ENCODE data around the gene PCA3. TPM values are rescaled to one million over a fixed set of nuclear protein-coding genes. Genes with fewer than 3 reads are reported as not detected.

Gene PCA3
- total RNA-seq, 1 experiment from 2014 or later = not detected

DNA sequence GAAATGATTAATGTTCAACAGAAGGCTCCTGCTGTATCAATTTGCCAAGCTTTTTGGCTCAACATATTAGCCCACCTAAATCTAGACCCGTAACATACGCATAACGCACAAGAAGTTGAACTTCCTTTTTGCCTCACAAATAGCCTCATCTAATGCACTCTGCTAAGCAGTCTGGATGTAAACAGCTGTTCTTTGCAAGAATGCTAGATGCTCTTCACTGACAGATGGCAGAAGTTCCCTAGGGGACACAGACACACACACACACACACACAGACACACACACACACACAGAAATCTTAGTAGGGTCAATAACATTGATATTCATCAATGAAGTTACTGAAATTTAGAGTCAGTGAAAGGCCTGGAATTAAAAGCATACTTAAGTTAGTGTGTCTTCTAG lies 13.2 kb upstream of the PCA3 start:
- H3K9me3 ChIP-seq (ENCODE audit: control insufficient read depth, insufficient read depth, low read depth, low read length) = no peaks in the 10 kb centered on the region
- ChIA-PET POLR2A (no interaction called here), CTCF (no interaction called here)
- no peak overlapping the region for H3K27ac ChIP-seq (ENCODE audit: low read length)
- no TSS peak for BruUV-seq (replicated peaks)
- no peaks in the 10 kb centered on the region for H3K36me3 ChIP-seq (ENCODE audit: control insufficient read depth, insufficient read depth, low read length)
- in situ Hi-C loops (cut with HindIII; ENCODE audit: low pct_unique_long_range_greater_than_20kb, low sequenced_read_pairs) (no loop called here), intact Hi-C loops (cut with micrococcal nuclease; ENCODE audit: unreplicated experiment) (no loop called here)
- TF ChIP-seq CTCF (IDR thresholded peaks at IDR 0.05) (no peak), SIN3A (IDR thresholded peaks at IDR 0.05; ENCODE audit: borderline replicate concordance, insufficient read depth, low read depth, low read length) (no peak), TCF7L2 (IDR thresholded peaks at IDR 0.05; ENCODE audit: low read depth, low read length) (no peak), POLR2AphosphoS5 (IDR thresholded peaks at IDR 0.05; ENCODE audit: low read depth, low read length) (no peak)
- TF ChIP-seq, protein P1, sequence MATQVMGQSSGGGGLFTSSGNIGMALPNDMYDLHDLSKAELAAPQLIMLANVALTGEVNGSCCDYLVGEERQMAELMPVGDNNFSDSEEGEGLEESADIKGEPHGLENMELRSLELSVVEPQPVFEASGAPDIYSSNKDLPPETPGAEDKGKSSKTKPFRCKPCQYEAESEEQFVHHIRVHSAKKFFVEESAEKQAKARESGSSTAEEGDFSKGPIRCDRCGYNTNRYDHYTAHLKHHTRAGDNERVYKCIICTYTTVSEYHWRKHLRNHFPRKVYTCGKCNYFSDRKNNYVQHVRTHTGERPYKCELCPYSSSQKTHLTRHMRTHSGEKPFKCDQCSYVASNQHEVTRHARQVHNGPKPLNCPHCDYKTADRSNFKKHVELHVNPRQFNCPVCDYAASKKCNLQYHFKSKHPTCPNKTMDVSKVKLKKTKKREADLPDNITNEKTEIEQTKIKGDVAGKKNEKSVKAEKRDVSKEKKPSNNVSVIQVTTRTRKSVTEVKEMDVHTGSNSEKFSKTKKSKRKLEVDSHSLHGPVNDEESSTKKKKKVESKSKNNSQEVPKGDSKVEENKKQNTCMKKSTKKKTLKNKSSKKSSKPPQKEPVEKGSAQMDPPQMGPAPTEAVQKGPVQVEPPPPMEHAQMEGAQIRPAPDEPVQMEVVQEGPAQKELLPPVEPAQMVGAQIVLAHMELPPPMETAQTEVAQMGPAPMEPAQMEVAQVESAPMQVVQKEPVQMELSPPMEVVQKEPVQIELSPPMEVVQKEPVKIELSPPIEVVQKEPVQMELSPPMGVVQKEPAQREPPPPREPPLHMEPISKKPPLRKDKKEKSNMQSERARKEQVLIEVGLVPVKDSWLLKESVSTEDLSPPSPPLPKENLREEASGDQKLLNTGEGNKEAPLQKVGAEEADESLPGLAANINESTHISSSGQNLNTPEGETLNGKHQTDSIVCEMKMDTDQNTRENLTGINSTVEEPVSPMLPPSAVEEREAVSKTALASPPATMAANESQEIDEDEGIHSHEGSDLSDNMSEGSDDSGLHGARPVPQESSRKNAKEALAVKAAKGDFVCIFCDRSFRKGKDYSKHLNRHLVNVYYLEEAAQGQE (IDR thresholded peaks at IDR 0.05; ENCODE audit: insufficient read depth in 1 of 2, low read depth in 2 of 2, low read length in 1 of 2) = no peak
- no peaks in the 10 kb centered on the region for H3K4me1 ChIP-seq (ENCODE audit: control insufficient read depth, insufficient read depth, low read length)
- no peaks in the 10 kb centered on the region for H3K27me3 ChIP-seq (ENCODE audit: control insufficient read depth, insufficient read depth, low read length)
- DNase-seq (ENCODE audit: low read depth, low spot score) (no peak), ATAC-seq (no peak)
- H3K4me3 ChIP-seq (ENCODE audit: low read depth in 2 of 2, low read length in 2 of 2) = no peak overlapping the region

DNA sequence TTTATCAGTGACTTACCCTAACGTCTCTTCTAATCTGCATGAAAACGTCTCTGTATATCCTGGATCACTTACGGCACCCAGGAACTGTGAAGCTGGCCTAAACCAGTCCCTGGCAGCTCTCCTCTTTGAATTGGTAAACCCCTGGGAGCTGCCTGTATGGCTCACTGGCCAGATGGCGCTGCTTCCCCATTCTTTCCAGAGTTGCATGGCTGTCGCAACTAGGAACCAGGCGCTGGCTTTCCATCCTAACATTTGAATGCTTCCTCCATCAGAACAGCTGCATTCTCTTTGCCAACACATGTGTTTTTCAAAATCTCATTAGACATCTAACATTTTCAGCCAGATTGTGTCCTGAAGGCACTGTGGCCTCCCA lies 8.0 kb upstream of the PCA3 start:
- no peaks in the 10 kb centered on the region for H3K36me3 ChIP-seq (ENCODE audit: control insufficient read depth, insufficient read depth, low read length)
- ChIA-PET POLR2A (no interaction called here), CTCF (interaction anchor here (0.6 kb wide), 1 partner anchor 92 kb away, joined by 4 read pairs; no protein-coding TSS in a partner anchor)
- no peaks in the 10 kb centered on the region for H3K27me3 ChIP-seq (ENCODE audit: control insufficient read depth, insufficient read depth, low read length)
- DNase-seq (ENCODE audit: low read depth, low spot score) (no peak), ATAC-seq (peak; percentile 84)
- no peak for TF ChIP-seq POLR2AphosphoS5 (IDR thresholded peaks at IDR 0.05; ENCODE audit: low read depth, low read length)
- TF ChIP-seq CTCF (IDR thresholded peaks at IDR 0.05) = peak; percentile 56
- H3K4me3 ChIP-seq (ENCODE audit: low read depth in 2 of 2, low read length in 2 of 2) = no peak overlapping the region
- no TSS peak for BruUV-seq (replicated peaks)
- no peak overlapping the region for H3K27ac ChIP-seq (ENCODE audit: low read length)
- in situ Hi-C loops (cut with HindIII; ENCODE audit: low pct_unique_long_range_greater_than_20kb, low sequenced_read_pairs) = no loop called here
- intact Hi-C loops (cut with micrococcal nuclease; ENCODE audit: unreplicated experiment) = loop anchor here (5.0 kb wide), 1 partner anchor 231 kb away; no protein-coding TSS in a partner anchor
- no peaks in the 10 kb centered on the region for H3K9me3 ChIP-seq (ENCODE audit: control insufficient read depth, insufficient read depth, low read depth, low read length)
- H3K4me1 ChIP-seq (ENCODE audit: control insufficient read depth, insufficient read depth, low read length) = no peaks in the 10 kb centered on the region

Measured in Panc1 (cell line).